Muscle of leg (tissue), 11 donors: ENCODE measurements around the gene SH3PXD2B. TPM values are rescaled to one million over a fixed set of nuclear protein-coding genes. Genes with fewer than 3 reads are reported as not detected.
A peak's percentile ranks its signal among the peaks of the same experiment; 100 is the strongest.
"Not testable (repeated sequence)": the region's sequence is repeated elsewhere in the genome, so short reads cannot be mapped to it uniquely, and the experiment has no call there.

Experiments
- DNase-seq: peaks from one replicate; pipeline ENCODE4 v3.0.0; 2013
- H3K27ac ChIP-seq: one replicate; pipeline ENCODE4 v1.5.1; 2013; ENCODE audit warnings: mild to moderate bottlenecking, low read length, control low read depth
- H3K27me3 ChIP-seq: one replicate; pipeline ENCODE4 v1.6.1; 2013; ENCODE audit warnings: low read length; ENCODE audit not compliant: control insufficient read depth, insufficient read depth
- H3K36me3 ChIP-seq: one replicate; pipeline ENCODE4 v1.6.1; 2013; ENCODE audit warnings: low read length; ENCODE audit not compliant: control insufficient read depth, insufficient read depth
- H3K4me1 ChIP-seq: one replicate; pipeline ENCODE4 v1.6.1; 2013; ENCODE audit warnings: low read length; ENCODE audit not compliant: control insufficient read depth, insufficient read depth
- H3K4me3 ChIP-seq: one replicate; pipeline ENCODE4 v1.5.1; 2013; ENCODE audit warnings: low read length, control low read depth
- H3K9me3 ChIP-seq: replicated peaks from 2 replicates; pipeline ENCODE4 v1.6.1; 2013; ENCODE audit warnings: low read depth, low read length; ENCODE audit not compliant: control insufficient read depth
- WGBS: methylation state at CpG from one replicate; pipeline ENCODE4 v1.1.5; 2013; ENCODE audit warnings: missing lambda C conversion rate; ENCODE audit not compliant: insufficient coverage; 5-methylcytosine and 5-hydroxymethylcytosine counted together
- polyA plus RNA-seq, 8 donors: library from polyadenylated mRNA; unstranded; fragments of 120-200 nt; gene quantifications; one replicate each; pipeline versions ENCODE4 v1.2.1 to v1.2.3, GENCODE V29; 2013; ENCODE audit warnings: inconsistent platforms in 1 of 8, low replicate concordance in 1 of 8; ENCODE audit not compliant: insufficient read length in 8 of 8, insufficient read depth in 1 of 8
- total RNA-seq: library from RNA; stranded (reverse); fragments of 120-200 nt; gene quantifications from one replicate; pipeline ENCODE4 v1.2.4, GENCODE V29; 2013

Gene SH3PXD2B
- total and polyA plus RNA-seq, 9 donors, result 19.2 to 60.9 (median 36.1) TPM

GRCh38 chr5:172334196-172334595 lies 120.1 kb downstream of the SH3PXD2B start:
- Histone ChIP-seq H3K4me1 (peaks cover 30% of the 10 kb centered on the region), H3K27me3 (no peaks in the 10 kb centered on the region), H3K4me3 (no peak overlapping the region), H3K36me3 (peaks cover 32% of the 10 kb centered on the region), H3K9me3 (no peaks in the 10 kb centered on the region), H3K27ac (no peak overlapping the region)
- DNase-seq, result no peak
- 87% methylated on average over 4 of the region's 8 CpGs for WGBS

GRCh38 chr5:172326901-172327300 lies 127.4 kb downstream of the SH3PXD2B start:
- WGBS, result 100% methylated on average over 1 of the region's 13 CpGs
- H3K9me3 ChIP-seq, DNase-seq, H3K27me3 ChIP-seq, H3K4me1 ChIP-seq, H3K4me3 ChIP-seq, H3K27ac ChIP-seq, H3K36me3 ChIP-seq: not testable (repeated sequence)

GRCh38 chr5:172325452-172325851 lies 128.9 kb downstream of the SH3PXD2B start:
- 90% methylated on average over 3 of the region's 9 CpGs for WGBS
- Histone ChIP-seq H3K36me3 (no peaks in the 10 kb centered on the region), H3K4me1 (no peaks in the 10 kb centered on the region)

GRCh38 chr5:172322028-172322965 lies 132.0 kb downstream of the SH3PXD2B start:
- no peak overlapping the region for H3K27ac ChIP-seq
- H3K9me3 ChIP-seq, result no peaks in the 10 kb centered on the region
- 100% methylated on average over 1 of the region's 9 CpGs for WGBS
- no peaks in the 10 kb centered on the region for H3K36me3 ChIP-seq
- DNase-seq, result peak; percentile 57
- H3K27me3 ChIP-seq, result no peaks in the 10 kb centered on the region
- no peak overlapping the region for H3K4me3 ChIP-seq
- H3K4me1 ChIP-seq, result no peaks in the 10 kb centered on the region

More at GRCh38 chr5:172325452-172325851, 128.9 kb downstream of the SH3PXD2B start:
- H3K9me3 ChIP-seq, result no peaks in the 10 kb centered on the region
- no peak for DNase-seq
- H3K4me3 ChIP-seq, result no peak overlapping the region
- H3K27ac ChIP-seq, result no peak overlapping the region
- no peaks in the 10 kb centered on the region for H3K27me3 ChIP-seq

GRCh38 chr5:172321593-172321992 lies 132.7 kb downstream of the SH3PXD2B start:
- no peak for DNase-seq
- Histone ChIP-seq H3K27ac (no peak overlapping the region), H3K36me3 (no peaks in the 10 kb centered on the region), H3K9me3 (no peaks in the 10 kb centered on the region), H3K27me3 (no peaks in the 10 kb centered on the region), H3K4me3 (no peak overlapping the region), H3K4me1 (no peaks in the 10 kb centered on the region)

- H3K27ac ChIP-seq, result no peak overlapping the region
- no peaks in the 10 kb centered on the region for H3K9me3 ChIP-seq
- no peaks in the 10 kb centered on the region for H3K4me1 ChIP-seq
- H3K4me3 ChIP-seq, result no peak overlapping the region
- no peak for DNase-seq
- H3K27me3 ChIP-seq, result no peaks in the 10 kb centered on the region
- no peaks in the 10 kb centered on the region for H3K36me3 ChIP-seq
- 88% methylated on average over 2 of the region's 4 CpGs for WGBS
Measured at GRCh38 chr5:172319708-172320441, 134.4 kb downstream of the SH3PXD2B start.

GRCh38 chr5:172315587-172316493 lies 138.5 kb downstream of the SH3PXD2B start:
- Histone ChIP-seq H3K9me3 (no peaks in the 10 kb centered on the region), H3K36me3 (no peaks in the 10 kb centered on the region), H3K27me3 (no peaks in the 10 kb centered on the region), H3K27ac (no peak overlapping the region), H3K4me1 (no peaks in the 10 kb centered on the region), H3K4me3 (no peak overlapping the region)
- DNase-seq, result no peak
- 100% methylated on average over 1 of the region's 11 CpGs for WGBS

- H3K4me1 ChIP-seq, result no peaks in the 10 kb centered on the region
- no CpG with 5 or more reads among the region's 4 CpGs for WGBS
- no peaks in the 10 kb centered on the region for H3K9me3 ChIP-seq
- DNase-seq, result peak; percentile 87
- no peak overlapping the region for H3K4me3 ChIP-seq
- no peaks in the 10 kb centered on the region for H3K36me3 ChIP-seq
- H3K27ac ChIP-seq, result peak overlapping the region; percentile 15
- H3K27me3 ChIP-seq, result no peaks in the 10 kb centered on the region
Measured at GRCh38 chr5:172313915-172314314, 140.4 kb downstream of the SH3PXD2B start.

GRCh38 chr5:172312286-172312685 lies 142.0 kb downstream of the SH3PXD2B start:
- Histone ChIP-seq H3K27me3 (no peaks in the 10 kb centered on the region), H3K4me3 (no peak overlapping the region), H3K4me1 (no peaks in the 10 kb centered on the region), H3K27ac (no peak overlapping the region), H3K9me3 (no peaks in the 10 kb centered on the region), H3K36me3 (no peaks in the 10 kb centered on the region)
- WGBS, result no CpG with 5 or more reads among the region's 1 CpG
- DNase-seq, result no peak
